HG03565 (cell line): ENCODE measurements around the gene ZNF362.

Experiments used
- ATAC-seq: cut with Tn5 transposase; IDR thresholded peaks from one replicate; pipeline ENCODE4 v1.9.1; 2021; ENCODE audit warnings: mild to moderate bottlenecking, moderate library complexity; ENCODE audit not compliant: unreplicated experiment

Gene ZNF362

DNA sequence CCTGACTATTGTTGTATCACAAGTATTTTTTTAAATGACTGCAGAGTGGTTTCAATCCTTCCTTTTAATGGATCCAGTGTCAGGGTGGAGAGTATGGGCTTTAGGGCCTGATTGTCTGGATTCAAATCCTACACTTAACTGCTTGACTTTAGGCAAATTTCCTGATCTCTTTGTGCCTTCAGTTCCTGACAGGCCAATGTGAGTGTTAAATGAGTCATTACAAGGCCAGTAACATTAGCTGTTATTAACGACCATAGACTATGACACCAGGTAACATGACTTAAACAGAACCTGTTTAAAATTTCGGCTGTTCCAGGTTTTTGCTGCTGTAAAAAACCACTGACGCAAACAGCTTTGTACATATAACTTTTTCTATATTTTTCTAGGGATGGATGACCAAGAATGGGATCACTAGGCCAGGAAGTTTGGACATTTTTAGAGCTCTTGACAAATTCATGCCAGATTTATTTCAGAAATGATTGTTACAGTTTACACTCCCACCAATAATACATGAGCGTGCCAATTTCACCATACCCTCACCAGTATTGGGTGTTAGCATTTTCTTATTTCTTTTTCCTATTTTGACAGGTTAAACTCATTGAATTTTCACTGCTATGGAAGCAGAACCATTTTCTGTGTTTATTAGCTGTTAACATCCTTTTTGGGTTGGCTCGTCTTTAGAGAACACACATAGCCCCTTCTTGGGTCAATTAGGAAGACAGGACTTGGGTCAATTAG is 11.3 kb downstream of the ZNF362 start:
- no peak for ATAC-seq

DNA sequence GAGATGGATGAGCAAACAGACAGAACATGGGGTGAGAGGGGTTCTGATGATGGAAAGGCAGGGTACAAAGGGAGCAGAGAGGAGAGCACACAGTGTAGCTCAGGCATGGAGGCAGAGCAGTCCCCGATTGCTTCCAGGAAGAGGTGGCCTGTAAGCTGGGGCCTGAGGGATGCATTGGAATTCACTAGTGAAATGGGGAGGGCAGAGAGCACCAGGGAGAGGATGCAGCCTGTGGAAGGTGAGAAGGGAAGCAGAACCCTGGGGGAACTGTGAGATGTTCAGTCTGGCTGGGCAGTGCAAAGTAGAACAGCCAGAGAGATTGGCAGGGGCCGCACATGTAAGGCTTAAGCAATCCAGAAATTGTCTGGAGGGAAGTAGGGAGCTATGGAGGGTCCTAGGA is 12.2 kb downstream of the ZNF362 start:
- ATAC-seq: no peak

DNA sequence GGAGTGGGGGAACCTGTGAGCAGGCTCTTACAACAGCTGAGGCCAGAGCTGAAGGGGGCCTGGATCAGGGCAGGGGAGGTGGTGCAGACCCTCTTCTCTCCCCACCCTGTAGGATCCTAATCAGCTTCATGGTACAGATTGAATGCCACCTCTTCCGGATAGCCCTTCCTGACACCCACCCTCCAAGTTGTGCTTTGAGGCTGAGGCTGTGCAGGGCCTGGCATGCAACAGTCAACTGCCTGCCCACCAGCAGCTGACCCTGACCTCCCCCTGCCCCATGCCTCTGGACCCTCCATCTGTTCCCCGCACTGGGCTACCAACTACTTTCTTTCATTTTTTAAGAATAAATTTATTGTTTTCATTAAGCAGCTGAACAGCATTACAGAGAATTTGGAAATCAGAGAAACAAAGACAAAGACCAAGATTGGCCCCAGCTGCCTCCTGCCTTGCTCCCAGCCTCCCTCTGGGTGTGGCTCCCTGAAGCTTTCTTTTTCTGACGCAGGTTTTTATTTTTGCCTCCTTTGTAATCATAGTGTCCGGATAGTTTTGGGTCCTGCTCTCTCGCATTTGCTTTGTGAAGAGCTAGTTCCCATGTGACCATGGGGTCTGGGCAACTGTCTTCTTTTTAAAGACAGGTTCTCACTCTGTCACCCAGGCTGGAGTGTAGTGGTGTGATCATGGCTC is 12.8 kb downstream of the ZNF362 start:
- ATAC-seq: no peak

DNA sequence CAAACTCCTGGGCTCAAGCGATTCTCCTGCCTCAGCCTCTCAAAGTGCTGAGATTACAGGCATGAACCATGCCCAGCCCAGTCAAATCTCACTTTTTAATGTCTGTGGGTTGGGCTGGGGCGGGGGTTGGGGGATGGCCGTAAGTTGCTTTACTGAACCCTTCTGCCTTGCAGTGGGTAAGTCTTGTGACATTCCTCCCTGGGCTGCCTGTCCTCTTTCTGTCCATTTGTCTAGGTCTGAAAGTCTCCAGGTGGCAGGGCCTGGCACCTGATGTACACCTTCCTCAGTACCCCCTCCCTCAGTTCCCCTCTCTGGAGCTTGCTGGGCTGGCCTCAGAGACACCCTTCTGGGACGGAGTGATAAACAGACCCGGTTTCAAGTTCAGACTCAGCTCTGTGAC is 13.3 kb downstream of the ZNF362 start:
- no peak for ATAC-seq

DNA sequence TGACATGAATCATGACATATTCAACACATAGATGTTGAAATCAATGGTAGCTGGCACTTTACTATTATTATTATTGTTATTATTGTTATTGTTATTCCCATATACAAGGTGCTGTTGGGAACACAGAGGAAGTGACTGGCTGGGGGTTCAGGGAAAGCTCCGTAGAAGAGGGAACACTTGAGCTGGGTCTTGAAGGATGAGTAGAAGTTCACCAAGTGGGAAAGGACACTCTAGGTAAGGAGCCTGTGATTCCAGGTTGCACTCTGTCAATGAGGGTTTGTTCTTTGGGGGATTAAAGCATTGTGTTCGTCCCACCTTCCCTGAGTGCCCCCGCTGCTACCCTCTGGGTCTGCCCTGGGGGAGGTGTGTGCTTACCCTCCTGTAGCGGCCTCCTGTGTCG is 14.1 kb downstream of the ZNF362 start:
- ATAC-seq: no peak

DNA sequence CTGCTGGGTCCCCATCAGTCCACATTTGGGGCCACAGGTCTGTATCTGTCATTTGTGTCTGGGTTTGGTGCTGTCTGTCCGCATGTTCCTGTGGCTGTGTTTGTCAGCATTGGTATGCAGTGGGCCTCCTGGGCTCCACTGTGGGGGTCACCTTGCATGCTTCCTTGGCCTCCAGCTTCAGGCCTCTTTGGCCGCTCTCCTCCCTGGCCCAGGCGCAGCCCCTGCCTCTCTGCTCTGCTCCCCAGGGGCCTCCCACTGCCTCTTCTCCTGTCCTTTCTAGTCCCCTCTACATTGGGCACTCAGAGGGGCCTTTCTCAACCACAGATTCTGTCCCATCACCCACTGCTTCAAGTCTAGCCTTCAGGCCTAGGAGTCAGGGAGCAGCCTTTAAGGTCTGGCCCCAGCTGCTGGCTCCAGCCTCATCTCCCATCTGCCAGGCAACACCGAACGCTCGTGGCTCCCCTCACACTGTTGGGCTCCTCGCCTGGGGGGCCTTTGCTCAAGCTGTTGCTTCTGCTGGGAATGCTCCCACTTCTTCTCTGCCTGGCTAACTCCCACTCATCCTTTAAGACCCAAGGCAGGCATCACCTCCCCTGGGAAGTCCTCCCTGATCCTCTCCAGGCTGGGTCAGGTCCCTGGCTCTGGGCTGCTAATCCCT is 14.6 kb downstream of the ZNF362 start:
- ATAC-seq: no peak

DNA sequence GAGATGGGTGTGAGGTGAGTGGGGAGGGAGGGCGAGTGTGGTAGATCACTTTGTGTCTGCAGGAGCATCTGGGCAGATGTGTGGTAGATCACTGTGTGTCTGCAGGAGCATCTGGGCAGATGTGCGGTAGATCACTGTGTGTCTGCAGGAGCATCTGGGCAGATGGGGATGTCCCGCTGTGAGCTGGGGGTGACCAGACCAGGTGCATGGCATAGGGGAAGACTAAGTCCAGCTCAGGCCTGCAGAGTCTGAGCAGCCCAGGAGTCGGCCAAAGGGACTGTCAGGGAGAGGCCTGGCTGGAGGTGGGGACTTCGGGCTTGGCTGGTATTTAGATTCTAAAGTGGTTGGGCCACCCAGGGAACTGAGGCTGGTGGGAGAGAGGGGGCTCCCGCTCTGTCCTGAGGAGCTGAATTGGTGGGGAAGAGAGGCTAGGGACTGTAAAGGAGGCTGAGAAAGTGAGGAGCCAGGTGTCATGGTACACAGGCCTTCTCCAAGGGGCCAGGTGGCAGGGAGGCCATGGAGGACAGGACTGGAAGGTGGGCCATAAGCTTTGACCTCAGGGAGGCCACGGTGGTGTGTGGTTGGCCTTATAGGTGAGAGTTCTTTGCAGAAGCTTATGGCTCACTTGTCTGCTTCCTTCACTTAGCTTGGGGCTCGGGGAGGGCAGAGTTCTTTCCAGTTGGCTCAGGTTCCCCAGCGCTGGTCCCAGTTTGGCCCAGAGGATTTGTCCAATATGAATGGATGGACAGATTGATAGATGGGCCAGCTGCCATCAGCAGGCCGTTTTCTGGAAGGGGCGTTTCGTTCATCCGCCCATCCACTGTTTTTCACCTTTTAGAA is 15.6 kb downstream of the ZNF362 start:
- no peak for ATAC-seq

DNA sequence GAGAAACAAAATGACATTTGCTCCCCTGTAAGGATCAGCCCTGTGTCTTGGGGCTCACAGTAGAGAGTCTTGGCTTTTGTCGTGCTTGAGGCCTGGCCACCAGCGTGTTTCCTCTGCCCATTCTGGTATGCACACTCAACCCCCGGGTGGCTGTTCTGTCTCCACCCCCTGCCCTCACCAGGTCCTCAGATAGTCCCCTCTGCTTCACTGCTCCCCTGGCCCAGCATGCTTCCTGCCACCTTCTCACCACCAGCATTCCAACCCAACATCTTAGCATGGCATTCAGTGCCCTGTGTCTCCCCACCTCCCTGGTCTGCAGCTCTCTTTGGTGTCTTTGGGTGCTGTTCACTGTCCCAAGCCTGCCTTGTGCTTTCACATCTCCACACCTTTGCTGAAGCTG is 16.2 kb downstream of the ZNF362 start:
- ATAC-seq: no peak

DNA sequence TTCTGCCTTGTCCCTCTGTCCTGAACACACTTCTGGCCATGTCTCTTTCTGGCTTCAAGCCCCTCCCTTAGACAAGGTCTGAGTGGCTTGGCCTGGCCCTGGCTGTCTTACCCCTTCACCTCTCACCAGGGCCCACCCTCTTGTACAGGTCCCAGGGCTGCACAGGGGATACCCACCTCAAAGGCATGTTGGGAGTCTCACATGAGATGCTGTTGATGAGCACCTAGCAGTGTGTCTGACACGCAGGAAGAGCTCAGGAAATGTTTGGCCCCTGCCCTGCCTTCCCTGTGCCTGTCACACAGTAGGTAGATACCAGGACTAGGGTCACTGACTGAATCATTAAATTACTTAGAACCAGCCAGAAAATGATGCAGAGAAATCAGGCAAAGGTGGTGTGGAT is 16.6 kb downstream of the ZNF362 start:
- ATAC-seq: no peak

DNA sequence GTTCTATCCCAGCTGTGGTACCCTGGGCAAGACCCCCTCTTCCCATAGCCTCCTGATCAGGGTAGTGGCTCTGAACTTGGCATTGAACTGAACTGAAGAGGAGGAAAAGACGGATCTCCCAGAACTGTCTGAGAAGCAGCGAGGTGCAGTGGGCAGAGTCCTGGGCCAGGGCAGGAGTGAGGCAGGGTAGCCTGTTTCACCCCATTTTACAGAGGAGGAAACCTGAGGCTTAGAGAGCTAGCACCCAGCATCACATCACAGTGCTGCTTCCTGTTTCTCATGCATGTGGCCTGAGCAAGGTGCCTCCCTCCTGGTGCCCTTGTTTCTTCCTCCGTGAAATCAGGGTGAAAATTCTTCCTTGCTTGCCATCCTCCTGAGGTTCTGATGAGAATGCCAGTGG is 17.1 kb downstream of the ZNF362 start:
- no peak for ATAC-seq

DNA sequence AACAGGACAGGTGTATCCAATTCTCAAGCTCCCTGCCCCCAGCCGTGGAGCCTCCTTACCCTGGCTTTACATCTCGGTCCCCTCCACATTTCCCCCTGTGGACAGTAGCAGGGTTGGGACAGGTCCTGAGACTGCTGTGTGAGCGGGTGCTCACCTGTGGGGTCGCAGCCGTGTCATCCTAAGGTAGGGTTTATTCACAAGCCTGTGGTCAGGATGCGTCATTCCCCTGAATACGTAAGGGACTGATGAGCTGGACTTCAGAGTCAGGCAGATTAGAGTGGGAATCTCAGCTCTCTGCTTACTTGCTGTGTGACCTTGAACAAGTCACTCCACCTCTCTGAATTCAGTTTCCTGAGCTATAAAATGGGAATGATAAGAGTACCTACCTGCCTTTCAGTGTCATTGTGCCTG is 17.7 kb downstream of the ZNF362 start:
- no peak for ATAC-seq

DNA sequence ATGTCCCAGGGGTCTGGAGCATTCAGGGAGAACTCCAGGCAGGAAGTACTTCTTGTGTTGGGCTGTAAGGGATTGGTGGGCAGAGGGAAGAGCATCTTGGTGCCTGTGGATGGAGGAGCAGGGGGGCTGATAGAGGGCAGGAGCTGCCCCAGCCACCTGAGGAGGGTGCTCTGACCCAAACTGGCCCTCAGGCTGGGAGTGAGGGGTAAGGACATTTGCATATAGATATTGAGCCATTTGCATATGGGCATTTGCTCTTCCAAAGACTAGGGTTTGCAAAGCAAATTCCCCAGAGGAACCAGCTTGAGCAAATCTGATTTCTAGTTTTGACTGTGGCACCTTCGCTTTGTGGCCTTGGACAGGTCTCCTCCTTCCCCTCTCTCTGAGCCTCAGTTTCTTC is 18.2 kb downstream of the ZNF362 start:
- no peak for ATAC-seq

DNA sequence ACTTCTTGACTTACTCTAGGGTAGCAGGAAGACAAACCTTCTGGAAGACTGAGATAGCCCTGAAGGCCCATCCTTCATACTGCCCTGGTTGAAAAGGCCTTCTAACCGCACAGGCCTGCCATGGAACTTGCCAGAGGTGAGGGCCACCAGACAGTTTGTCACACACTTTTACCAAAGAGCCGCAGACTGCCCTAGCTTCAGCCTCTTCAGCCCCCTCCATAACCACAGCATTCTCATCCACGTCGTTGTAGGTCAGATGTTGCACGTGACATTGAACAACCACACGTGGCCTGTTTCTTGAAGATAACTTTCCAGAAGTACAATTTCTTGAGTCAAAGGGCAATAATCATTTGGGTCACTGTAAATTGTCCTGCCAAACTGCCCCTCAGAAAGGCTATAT is 18.9 kb downstream of the ZNF362 start:
- no peak for ATAC-seq

DNA sequence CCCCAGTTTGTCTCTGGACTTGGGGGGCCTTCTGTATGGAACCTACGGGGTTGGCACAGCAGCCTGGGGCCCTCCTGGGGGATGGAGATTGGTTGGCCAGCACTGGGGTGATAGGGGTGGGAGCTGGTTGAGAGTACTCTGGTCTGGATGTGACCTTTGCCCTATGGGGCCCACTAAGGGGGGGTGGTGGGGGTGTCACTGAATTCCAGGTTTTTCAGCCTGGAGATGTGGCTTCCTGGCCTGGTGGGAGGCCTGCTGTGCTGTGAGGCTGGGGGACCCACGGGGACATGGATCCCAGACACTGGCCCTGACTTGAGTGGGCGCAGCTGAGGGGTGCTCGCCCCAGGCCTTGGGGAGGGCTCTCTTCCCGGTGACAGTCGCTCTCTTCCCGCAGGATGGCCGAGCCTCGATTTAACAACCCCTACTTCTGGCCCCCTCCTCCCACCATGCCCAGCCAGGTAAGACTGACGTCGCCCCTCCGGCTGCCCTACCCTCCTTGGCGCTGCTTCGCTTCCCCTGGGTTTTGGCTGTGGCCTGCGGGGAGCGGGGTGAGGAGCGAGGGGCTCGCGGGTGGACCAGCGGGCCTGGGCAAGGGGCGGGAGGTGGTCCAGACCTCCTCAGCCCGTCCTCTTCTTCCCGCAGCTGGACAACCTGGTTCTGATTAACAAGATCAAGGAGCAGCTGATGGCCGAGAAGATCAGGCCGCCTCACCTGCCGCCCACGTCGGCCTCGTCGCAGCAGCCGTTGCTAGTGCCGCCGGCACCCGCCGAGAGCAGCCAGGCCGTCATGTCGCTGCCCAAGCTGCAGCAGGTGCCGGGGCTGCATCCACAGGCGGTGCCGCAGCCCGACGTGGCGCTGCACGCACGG is 19.6 kb downstream of the ZNF362 start:
- no peak for ATAC-seq

DNA sequence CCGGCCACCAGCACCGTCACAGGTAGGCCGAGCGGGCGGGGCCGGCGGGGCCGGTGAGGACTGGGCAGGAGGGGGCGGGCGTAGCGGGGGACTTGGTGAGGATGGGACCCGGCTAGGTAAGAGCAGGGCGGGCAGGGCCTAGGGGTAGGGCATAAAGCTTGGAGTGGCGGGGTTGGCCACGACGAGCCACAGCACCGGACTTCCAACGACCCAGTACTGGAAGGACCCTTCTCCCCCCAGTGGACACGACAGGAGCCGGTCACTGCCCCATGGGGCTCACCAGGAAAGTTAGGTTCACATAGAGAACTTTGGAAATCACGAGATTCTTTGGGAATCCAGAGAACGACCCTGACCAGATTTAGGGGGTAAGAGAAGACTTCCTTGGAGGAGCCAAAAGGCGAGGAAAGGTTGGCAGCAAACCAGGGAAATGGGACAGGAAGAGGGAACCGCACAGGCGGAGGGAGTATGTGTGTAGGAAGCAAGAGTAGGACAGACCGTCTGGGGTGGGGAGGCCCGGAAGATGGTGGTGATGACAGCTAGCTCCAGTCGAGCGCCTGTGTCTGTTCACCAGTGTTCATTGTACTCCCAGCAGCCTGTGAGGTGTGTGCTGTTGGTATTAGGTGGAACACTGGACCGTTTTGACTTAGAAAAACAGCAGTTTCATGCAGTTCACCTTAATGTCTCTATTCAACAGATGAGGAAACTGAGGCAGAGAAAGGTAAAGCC is 20.4 kb downstream of the ZNF362 start:
- ATAC-seq: no peak

DNA sequence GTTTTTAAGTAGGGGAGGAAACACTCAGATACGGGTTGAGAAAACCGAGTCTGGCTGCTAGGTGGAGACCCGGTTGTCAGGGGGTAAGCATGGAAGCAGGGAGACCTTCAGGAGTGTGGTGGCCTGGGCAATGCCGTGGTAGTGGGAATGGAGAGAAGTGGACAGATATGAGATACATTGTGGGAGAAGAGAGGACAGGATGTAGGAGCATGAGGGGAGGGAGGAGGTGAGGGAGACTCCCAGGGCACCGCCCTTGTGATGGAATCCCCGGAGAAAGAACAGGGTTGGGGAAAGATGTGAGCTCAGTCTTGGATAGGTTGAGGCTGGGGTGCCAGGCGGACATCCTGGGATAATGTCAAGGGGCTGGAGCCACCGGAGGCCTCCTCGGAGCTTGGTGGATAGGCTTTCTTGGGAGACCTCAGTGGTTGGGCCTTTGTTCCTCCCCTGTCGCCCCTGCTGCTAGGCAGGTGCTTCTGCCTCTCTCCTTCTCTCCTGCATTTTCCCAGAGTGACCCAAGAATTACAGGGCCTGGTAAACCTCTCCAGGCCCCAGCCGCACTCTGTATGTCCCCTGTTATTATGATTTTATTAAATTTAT is 21.3 kb downstream of the ZNF362 start:
- no peak for ATAC-seq

DNA sequence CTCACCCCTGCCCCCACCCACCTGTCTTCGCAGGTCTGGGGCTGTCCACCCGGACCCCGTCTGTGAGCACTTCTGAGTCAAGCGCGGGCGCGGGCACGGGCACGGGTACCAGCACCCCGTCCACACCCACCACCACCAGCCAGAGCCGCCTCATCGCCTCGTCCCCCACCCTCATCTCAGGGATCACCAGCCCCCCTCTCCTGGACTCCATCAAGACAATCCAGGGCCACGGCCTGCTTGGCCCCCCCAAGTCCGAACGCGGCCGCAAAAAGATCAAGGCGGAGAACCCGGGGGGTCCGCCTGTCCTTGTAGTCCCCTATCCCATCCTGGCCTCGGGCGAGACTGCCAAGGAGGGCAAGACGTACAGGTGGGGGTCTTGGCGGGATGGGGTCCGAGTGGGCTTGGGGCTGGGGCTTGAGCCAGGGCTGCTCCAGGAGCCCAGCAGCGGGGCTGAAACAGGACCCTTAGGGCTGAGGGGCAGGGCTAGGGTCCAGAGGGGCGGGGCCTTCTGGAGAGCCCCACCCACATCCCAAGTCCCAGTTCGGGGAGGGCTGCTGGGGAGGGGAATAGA is 23.9 kb downstream of the ZNF362 start:
- no peak for ATAC-seq

DNA sequence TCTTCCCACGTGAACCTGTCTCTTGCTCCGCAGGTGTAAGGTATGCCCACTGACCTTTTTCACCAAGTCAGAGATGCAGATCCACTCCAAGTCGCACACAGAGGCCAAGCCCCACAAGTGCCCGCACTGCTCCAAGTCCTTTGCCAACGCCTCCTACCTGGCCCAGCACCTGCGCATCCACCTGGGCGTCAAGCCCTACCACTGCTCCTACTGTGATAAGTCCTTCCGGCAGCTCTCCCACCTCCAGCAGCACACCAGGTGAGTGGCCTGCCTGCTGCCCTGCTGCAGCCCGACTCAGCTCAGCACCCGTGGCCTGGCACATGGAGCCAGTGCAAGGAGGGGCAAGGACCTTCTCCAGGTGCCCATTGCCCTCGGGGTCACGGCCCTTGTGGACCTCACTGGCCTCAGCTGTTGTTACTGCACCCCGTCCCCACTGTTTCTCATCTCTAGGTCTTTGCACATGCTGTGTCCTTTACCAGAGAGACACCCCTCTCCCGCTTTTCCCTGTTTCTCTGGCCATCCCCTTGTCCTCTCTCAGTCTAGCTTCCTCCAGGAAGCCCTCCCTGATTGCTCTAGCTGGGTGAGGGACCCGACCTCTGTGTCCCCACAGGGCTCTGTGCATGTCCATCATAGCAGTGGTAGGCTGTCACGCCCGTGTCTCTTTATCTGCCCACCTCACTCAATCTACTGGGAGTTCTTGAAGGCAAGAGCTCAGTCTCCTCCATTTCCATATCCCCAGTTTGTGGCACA is 25.4 kb downstream of the ZNF362 start:
- ATAC-seq: no peak
